ENCODE results near the gene TP53TG3.
"Not testable (repeated sequence)": the region's sequence is repeated elsewhere in the genome, so short reads cannot be mapped to it uniquely, and the experiment has no call there.

TP53TG3 gene, protein sequence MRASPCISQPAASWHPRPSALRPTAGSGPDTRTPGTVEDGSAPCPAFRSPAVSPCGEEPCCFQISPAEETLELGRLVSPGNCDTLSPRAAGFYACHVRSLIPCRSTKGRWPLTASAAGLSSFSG

DNA sequence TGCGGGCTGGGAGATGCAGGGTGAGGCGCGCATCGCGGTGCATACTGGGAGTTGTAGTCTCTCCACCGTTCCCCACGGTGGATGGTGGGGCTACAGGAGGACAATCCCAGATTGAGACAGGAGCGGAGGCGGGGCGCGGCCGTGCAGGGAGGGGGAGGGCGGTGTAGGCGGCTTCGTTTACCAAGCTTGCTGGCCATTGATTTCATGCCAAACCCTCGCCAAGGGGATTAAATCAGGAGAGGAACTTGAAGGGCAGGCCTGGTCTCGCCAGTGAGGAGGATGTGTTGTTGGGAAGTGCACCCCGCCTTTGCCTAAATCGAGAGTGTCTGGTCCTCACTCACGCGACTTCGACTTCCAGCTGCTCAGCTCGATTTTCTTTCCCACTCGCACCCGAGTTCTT lies at the start of gene TP53TG3:
Gene TP53TG3, minus strand, starts transcription at position 101 of the 400 bp plus-strand sequence. Its CDS starts 68 bp downstream, at position 33.
- not testable (repeated sequence) for DNase-seq (ENCODE audit: low spot score)

DNA sequence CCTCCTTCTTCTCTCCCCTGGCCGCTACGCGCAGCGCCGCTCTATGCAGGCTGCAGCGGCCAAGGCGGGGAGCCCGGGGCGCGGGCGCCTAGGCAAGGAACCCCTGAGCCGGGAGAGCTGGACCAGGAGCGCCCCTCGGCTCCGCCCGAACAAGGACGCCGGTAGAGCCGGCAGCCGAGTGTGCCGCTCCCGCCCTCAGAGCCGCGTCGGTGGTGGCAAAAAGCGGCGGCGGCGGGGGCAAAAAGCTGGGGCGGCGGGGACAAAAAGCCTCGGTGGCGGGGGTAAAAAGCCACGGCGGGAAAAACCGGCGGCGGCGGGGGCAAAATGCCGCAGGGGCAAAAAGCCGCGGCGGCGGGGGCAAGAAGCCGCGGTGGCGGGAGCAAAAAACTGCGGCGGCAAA lies 25.1 kb downstream of the TP53TG3 start:
- not testable (repeated sequence) for DNase-seq (ENCODE audit: low spot score)

DNA sequence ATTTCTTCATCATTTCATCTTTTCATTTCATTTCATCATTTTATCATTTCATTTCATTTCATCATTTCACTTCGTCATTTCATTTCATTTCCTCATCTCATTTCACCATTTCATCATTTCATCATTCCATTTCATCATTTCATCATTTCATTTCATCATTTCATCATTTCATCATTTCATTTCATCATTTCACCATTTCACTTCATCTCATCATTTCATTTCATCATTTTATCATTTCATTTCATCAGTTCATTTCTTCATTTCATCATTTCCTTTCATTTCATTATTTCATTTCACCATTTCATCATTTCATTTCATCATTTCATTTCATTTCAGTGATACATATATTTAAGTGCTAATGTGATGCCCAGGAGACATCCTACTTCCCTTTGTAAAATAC lies 28.4 kb downstream of the TP53TG3 start:
- DNase-seq (ENCODE audit: low spot score), result not testable (repeated sequence)

DNA sequence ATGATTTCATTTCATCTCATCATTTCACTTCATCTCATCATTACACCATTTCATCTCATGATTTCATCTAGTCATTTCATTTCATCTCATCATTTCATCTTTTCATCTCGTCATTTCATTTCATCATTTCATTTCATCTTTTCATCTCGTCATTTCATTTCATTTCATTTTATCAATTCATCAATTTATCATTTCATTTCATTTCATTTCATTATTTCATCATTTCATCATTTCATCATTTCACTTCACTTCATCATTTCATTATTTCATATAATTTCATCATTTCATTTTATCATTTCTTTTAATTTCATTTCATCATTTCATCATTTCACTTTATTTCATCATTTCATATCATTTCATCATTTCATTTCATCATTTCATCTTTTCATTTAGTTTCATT lies 29.2 kb downstream of the TP53TG3 start:
- DNase-seq (ENCODE audit: low spot score), result not testable (repeated sequence)

DNA sequence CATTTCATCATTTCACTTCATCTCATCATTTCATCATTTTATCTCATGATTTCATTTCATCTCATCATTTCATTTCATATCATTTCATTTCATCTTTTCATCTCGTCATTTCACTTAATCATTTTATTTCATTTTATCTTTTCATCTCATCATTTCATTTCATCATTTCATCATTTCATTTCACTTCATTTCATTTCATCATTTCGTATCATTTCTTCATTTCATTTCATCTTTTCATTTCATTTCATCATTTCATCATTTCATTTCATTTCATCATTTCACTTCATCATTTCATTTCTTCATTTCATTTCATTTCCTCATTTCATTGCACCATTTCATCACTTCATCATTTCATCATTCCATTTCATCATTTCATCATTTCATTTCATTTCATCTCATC lies 29.8 kb downstream of the TP53TG3 start:
- not testable (repeated sequence) for DNase-seq (ENCODE audit: low spot score)

DNA sequence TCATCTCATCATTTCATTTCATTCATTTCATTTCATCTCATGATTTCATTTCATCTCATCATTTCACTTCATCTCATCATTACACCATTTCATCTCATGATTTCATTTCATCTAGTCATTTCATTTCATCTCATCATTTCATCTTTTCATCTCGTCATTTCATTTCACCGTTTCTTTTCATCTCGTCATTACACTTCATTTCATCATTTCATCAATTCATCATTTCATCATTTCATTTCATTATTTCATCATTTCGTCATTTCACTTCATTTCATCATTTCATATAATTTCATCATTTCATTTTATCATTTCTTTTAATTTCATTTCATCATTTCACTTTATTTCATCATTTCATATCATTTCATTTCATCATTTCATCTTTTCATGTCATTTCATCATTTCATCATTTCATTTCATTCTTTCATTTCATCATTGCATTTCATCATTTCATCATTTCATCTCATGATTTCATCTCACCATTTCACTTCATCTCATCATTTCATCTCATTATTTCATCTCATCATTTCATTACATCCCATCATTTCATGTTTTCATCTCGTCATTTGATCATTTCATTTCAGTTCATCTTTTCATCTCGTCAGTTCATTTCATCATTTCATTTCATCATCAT lies 30.6 kb downstream of the TP53TG3 start:
- DNase-seq (ENCODE audit: low spot score), result not testable (repeated sequence)

DNA sequence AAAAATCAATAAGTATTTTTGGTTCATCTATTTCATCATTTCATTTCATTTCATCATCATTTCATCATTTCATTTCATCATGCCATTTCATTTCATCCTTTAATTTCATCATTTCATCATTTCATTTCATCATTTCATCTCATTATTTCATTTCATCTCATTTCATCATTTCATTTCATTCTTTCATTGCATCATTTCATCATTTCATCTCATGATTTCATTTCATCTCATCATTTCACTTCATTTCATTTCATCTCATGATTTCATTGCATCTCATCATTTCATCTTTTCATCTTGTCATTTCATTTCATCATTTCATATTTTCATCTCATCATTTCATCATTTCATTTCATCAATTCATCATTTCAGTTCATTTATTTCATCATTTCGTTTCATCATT lies 31.2 kb downstream of the TP53TG3 start:
- not testable (repeated sequence) for DNase-seq (ENCODE audit: low spot score)

DNA sequence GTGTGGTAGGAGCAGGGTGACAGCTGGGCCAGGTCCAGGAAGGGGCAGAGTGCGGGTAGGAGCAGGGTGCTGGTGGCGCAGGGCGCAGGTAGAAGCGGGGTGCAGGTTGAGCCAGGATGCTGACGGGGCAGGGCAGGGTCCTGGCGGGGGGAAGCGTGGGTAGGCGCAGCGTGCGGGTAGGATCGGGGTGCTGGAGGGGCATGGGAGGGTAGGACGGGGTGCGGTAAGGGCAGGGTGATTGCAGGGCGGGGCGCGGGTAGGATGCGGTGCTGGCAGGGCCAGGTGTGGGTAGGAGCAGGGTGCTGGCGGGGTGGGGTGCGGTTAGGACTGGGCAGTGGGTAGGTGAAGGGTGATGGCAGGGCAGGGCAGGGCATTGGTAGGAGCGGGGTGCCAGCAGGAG lies 38.4 kb downstream of the TP53TG3 start:
- DNase-seq (ENCODE audit: low spot score), result not testable (repeated sequence)

DNA sequence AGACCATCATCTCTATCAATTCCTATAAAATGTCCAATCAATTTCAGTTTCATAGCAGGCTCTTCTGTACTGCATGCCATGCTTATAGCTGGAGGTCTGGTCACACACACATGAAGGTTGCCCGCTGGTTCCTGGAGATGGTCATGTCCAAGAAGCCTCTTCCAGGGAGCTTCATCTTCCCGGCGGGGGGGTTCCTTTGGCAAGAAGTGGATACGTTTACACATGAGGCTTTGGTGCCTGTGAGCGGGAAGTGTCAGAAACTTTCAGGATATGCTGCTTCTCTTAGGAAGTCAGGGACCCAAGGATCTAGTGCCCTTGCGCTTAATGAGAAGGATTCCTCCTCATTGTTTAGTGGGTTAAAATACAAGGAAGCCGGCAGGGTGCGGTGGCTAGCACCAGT lies 43.9 kb downstream of the TP53TG3 start:
- not testable (repeated sequence) for DNase-seq (ENCODE audit: low spot score)

Data from germinal center (tissue), 1 donor.